HEK293T (cell line): ENCODE data around the gene TPSB2.
"Not testable (repeated sequence)": the region's sequence is repeated elsewhere in the genome, so short reads cannot be mapped to it uniquely, and the experiment has no call there.

Experiments used
- ARNT ChIP-seq: fragments of 450-650 bp; IDR thresholded peaks from 2 replicates; pipeline ENCODE4 v1.6.1; 2017; ENCODE audit warnings: mild to moderate bottlenecking
- BHLHE40 ChIP-seq: fragments of 450-650 bp; IDR thresholded peaks from 2 replicates; pipeline ENCODE4 v1.6.1; 2016; ENCODE audit warnings: mild to moderate bottlenecking, moderate library complexity, borderline replicate concordance
- CTBP1 ChIP-seq: fragments of 450-650 bp; IDR thresholded peaks from 2 replicates; pipeline ENCODE4 v1.6.1; 2016; ENCODE audit warnings: borderline replicate concordance
- ELF4 ChIP-seq: fragments of 450-650 bp; IDR thresholded peaks from 2 replicates; pipeline ENCODE4 v1.6.1; 2017; ENCODE audit warnings: antibody characterized with exemption
- FOXA1 ChIP-seq: fragments of 450-650 bp; IDR thresholded peaks from 2 replicates; pipeline ENCODE4 v1.6.1; 2016; ENCODE audit warnings: mild to moderate bottlenecking
- FOXK2 ChIP-seq: fragments of 450-650 bp; IDR thresholded peaks from 2 replicates; pipeline ENCODE4 v1.6.1; 2016; ENCODE audit warnings: mild to moderate bottlenecking
- FOXM1 ChIP-seq: fragments of 450-650 bp; IDR thresholded peaks from 2 replicates; pipeline ENCODE4 v1.6.1; 2017; ENCODE audit warnings: mild to moderate bottlenecking, borderline replicate concordance
- HDGF ChIP-seq: fragments of 450-650 bp; IDR thresholded peaks from 2 replicates; pipeline ENCODE4 v1.6.1; 2017; ENCODE audit warnings: antibody characterized with exemption, borderline replicate concordance
- L3MBTL2 ChIP-seq: fragments of 450-650 bp; conservative IDR thresholded peaks from 2 replicates; pipeline ENCODE4 v1.6.1; 2016; ENCODE audit warnings: mild to moderate bottlenecking
- LEF1 ChIP-seq: fragments of 450-650 bp; IDR thresholded peaks from 2 replicates; pipeline ENCODE4 v1.6.1; 2017; ENCODE audit warnings: mild to moderate bottlenecking, borderline replicate concordance
- NFRKB ChIP-seq: fragments of 450-650 bp; IDR thresholded peaks from 2 replicates; pipeline ENCODE4 v1.6.1; 2016; ENCODE audit warnings: mild to moderate bottlenecking, moderate library complexity
- PKNOX1 ChIP-seq: fragments of 450-650 bp; IDR thresholded peaks from 2 replicates; pipeline ENCODE4 v1.6.1; 2016
- SP1 ChIP-seq: fragments of 450-650 bp; IDR thresholded peaks from 2 replicates; pipeline ENCODE4 v1.6.1; 2017
- TARDBP ChIP-seq: fragments of 450-650 bp; IDR thresholded peaks from 2 replicates; pipeline ENCODE4 v1.6.1; 2016

GRCh38 chr16:1230084-1230470, at the start of gene TPSB2:
- not testable (repeated sequence) for TF ChIP-seq L3MBTL2, NFRKB, ELF4, BHLHE40, SP1, TARDBP, PKNOX1, HDGF, FOXK2, LEF1, CTBP1, ARNT, FOXM1, FOXA1
